OCI-LY3 (cell line): Measurements from ENCODE around the gene CERS2.

Experiments
- CTCF ChIP-seq: fragments of 200-600, 300-600 bp; sonication (generic); IDR thresholded peaks from 2 replicates; pipeline ENCODE4 v1.5.1; 2014; ENCODE audit warnings: antibody characterized with exemption, low read length, low read depth
- EZH2phosphoT487 ChIP-seq: fragments of 200-600 bp; shearing (Covaris generic); IDR thresholded peaks from 2 replicates; pipeline ENCODE4 v1.6.1; 2018; ENCODE audit warnings: antibody characterized with exemption, mixed run types, low read depth

GRCh38 chr1:150966011-150966410 is 8.6 kb downstream of the CERS2 start:
- TF ChIP-seq CTCF (no peak), EZH2phosphoT487 (no peak)
